Left ventricle myocardium superior (tissue), 1 donor: ENCODE results near the gene MFSD11. TPM values are rescaled to one million over a fixed set of nuclear protein-coding genes. Genes with fewer than 3 reads are reported as not detected.
"Not testable (repeated sequence)": the region's sequence is repeated elsewhere in the genome, so short reads cannot be mapped to it uniquely, and the experiment has no call there.

ENCODE experiments used
- ATAC-seq: fragments of 200-7000 bp; cut with Tn5 transposase; one replicate; pipeline ENCODE4 v1.9.1; 2020; ENCODE audit warnings: mild to moderate bottlenecking, moderate library complexity
- DNase-seq: peaks from one replicate; pipeline ENCODE4 v3.0.0-alpha.2; 2020
- intact Hi-C: fragments of 100-400 bp; cut with micrococcal nuclease; formaldehyde crosslinking; loops from one replicate; pipeline ENCODE4 v1.11.0; 2022
- long read RNA-seq: library from polyadenylated mRNA; unstranded; transcript quantifications from one replicate; pipeline ENCODE4 v2.0.0, GENCODE V29; 2021
- total RNA-seq: library from RNA; stranded (reverse); fragmentation: NEBNext Ultra II Directional; extraction: Animal tissue kit (Norgen Biotek cat#: 25700); gene quantifications from one replicate; pipeline ENCODE4 v1.2.1, GENCODE V29; 2021
- donor health status: DM: no; HTN: yes; CAD: no; lungs with severe emphysema.

MFSD11 gene
- 21.3 TPM for total RNA-seq
- long read RNA-seq, transcript MFSD11-217 (14 exons, 1,891 nt) = minor isoform, 7 of 34 reads
- long read RNA-seq, transcript MFSD11-211 (13 exons, 3,612 nt) = major isoform, 9 of 34 reads
- long read RNA-seq, partial matches to known transcripts = 5 of 34 reads
- long read RNA-seq, other reads (novel, unspliced or antisense) = 11 of 34 reads

- ATAC-seq = peak; percentile 83
- peak; percentile 95 for DNase-seq
- intact Hi-C loops = no loop called here
Measured at GRCh38 chr17:76737676-76738467, at the start of gene MFSD11. TSS of gene MFSD11 (plus strand) at chr17:76738119. CDS start at chr17:76738353, 234 bp downstream.

GRCh38 chr17:76688165-76688622 is 49.7 kb upstream of the MFSD11 start:
- DNase-seq (peak; percentile 80), ATAC-seq (peak; percentile 9)
- intact Hi-C loops = loop anchor here (2.0 kb wide), 1 partner anchor 29 kb away; no protein-coding TSS in a partner anchor

- DNase-seq (no peak), ATAC-seq (no peak)
- intact Hi-C loops = loop anchor here (2.0 kb wide), 1 partner anchor 27 kb away; no protein-coding TSS in a partner anchor
Measured at GRCh38 chr17:76689859-76690258, 48.1 kb upstream of the MFSD11 start.

- DNase-seq (no peak), ATAC-seq (no peak)
- intact Hi-C loops = no loop called here
Measured at GRCh38 chr17:76690596-76691280, 47.2 kb upstream of the MFSD11 start.

- intact Hi-C loops = no loop called here
- peak; percentile 0 for ATAC-seq
Measured at GRCh38 chr17:76691379-76692191, 46.3 kb upstream of the MFSD11 start.

GRCh38 chr17:76695059-76695831 is 42.7 kb upstream of the MFSD11 start:
- intact Hi-C loops = no loop called here
- ATAC-seq = no peak

More at GRCh38 chr17:76691379-76692191, 46.3 kb upstream of the MFSD11 start:
- peak; percentile 30 for DNase-seq

GRCh38 chr17:76696763-76697701 is 40.9 kb upstream of the MFSD11 start:
- peak; percentile 27 for ATAC-seq
- intact Hi-C loops = no loop called here
- peak; percentile 77 for DNase-seq

More at GRCh38 chr17:76695059-76695831, 42.7 kb upstream of the MFSD11 start:
- peak; percentile 21 for DNase-seq

GRCh38 chr17:76697702-76698465 is 40.0 kb upstream of the MFSD11 start:
- intact Hi-C loops = no loop called here

GRCh38 chr17:76698466-76698977 is 39.4 kb upstream of the MFSD11 start:
- ATAC-seq, intact Hi-C loops, DNase-seq: not testable (repeated sequence)

More at GRCh38 chr17:76697702-76698465, 40.0 kb upstream of the MFSD11 start:
- DNase-seq (peak; percentile 66), ATAC-seq (peak; percentile 32)

- intact Hi-C loops = no loop called here
- DNase-seq (no peak), ATAC-seq (peak; percentile 26)
Measured at GRCh38 chr17:76700270-76700616, 37.7 kb upstream of the MFSD11 start.

GRCh38 chr17:76700617-76701470 is 37.1 kb upstream of the MFSD11 start:
- DNase-seq (peak; percentile 82), ATAC-seq (peak; percentile 81)
- intact Hi-C loops = no loop called here

- peak; percentile 29 for DNase-seq
- intact Hi-C loops = no loop called here
- ATAC-seq = peak; percentile 0
Measured at GRCh38 chr17:76701471-76701967, 36.4 kb upstream of the MFSD11 start.

GRCh38 chr17:76702076-76702475 is 35.8 kb upstream of the MFSD11 start:
- ATAC-seq = no peak
- intact Hi-C loops = no loop called here

GRCh38 chr17:76702941-76703637 is 34.8 kb upstream of the MFSD11 start:
- ATAC-seq = no peak
- intact Hi-C loops = no loop called here
- DNase-seq = no peak

More at GRCh38 chr17:76702076-76702475, 35.8 kb upstream of the MFSD11 start:
- DNase-seq = peak; percentile 19
